Measurements from ENCODE around the gene OR1E2.

The OR1E2 gene

GRCh38 chr17:3433741-3434140, at the start of gene OR1E2:
OR1E2 (minus strand) TSS chr17:3433841; CDS start chr17:3433841, 0 bp downstream.
- no peaks in the 10 kb centered on the region for H3K9me3 ChIP-seq (ENCODE audit: control insufficient read depth, insufficient read depth, low read length)
- H3K79me2 ChIP-seq (ENCODE audit: control insufficient read depth, low read length) = no peaks in the 10 kb centered on the region
- H3K4me1 ChIP-seq (ENCODE audit: control insufficient read depth, low read length) = no peaks in the 10 kb centered on the region
- H3F3A ChIP-seq (ENCODE audit: control insufficient read depth, insufficient read depth) = no peaks in the 10 kb centered on the region
- no peaks in the 10 kb centered on the region for H3K27me3 ChIP-seq (ENCODE audit: control insufficient read depth, low read length)
- H3K4me3 ChIP-seq (ENCODE audit: low read length) = no peak within 1 kb of the TSS
- no peak within 1 kb of the TSS for H3K27ac ChIP-seq (ENCODE audit: low read depth, low read length)
- no peaks in the 10 kb centered on the region for H3K9me2 ChIP-seq (replicated peaks; ENCODE audit: control insufficient read depth, low read length)
- no peak within 1 kb of the TSS for H3K4me2 ChIP-seq (ENCODE audit: low read length)
- TF ChIP-seq CTCF (IDR thresholded peaks at IDR 0.05; ENCODE audit: low read depth, low read length, poor library complexity, severe bottlenecking) (no peak), EZH2phosphoT487 (IDR thresholded peaks at IDR 0.05; ENCODE audit: borderline replicate concordance, low read length) (no peak)
- H4K20me1 ChIP-seq (ENCODE audit: control insufficient read depth, insufficient read depth, low read depth, low read length) = no peaks in the 10 kb centered on the region
- no peaks in the 10 kb centered on the region for H3K36me3 ChIP-seq (ENCODE audit: control insufficient read depth, low read length)

GRCh38 chr17:3482852-3483251, 49.2 kb upstream of the OR1E2 start:
- Histone ChIP-seq H3F3A (ENCODE audit: control insufficient read depth, insufficient read depth) (no peaks in the 10 kb centered on the region), H3K4me1 (ENCODE audit: control insufficient read depth, low read length) (no peaks in the 10 kb centered on the region), H3K4me3 (ENCODE audit: low read length) (no peak overlapping the region), H3K4me2 (ENCODE audit: low read length) (no peak overlapping the region), H3K9me2 (replicated peaks; ENCODE audit: control insufficient read depth, low read length) (no peaks in the 10 kb centered on the region), H3K79me2 (ENCODE audit: control insufficient read depth, low read length) (no peaks in the 10 kb centered on the region), H4K20me1 (ENCODE audit: control insufficient read depth, insufficient read depth, low read depth, low read length) (no peaks in the 10 kb centered on the region), H3K27me3 (ENCODE audit: control insufficient read depth, low read length) (peaks cover 30% of the 10 kb centered on the region), H3K27ac (ENCODE audit: low read depth, low read length) (no peak overlapping the region), H3K36me3 (ENCODE audit: control insufficient read depth, low read length) (no peaks in the 10 kb centered on the region), H3K9me3 (ENCODE audit: control insufficient read depth, insufficient read depth, low read length) (no peaks in the 10 kb centered on the region)
- no peak for TF ChIP-seq EZH2phosphoT487 (IDR thresholded peaks at IDR 0.05; ENCODE audit: borderline replicate concordance, low read length)
- TF ChIP-seq CTCF (IDR thresholded peaks at IDR 0.05; ENCODE audit: low read depth, low read length, poor library complexity, severe bottlenecking) = no peak

GRCh38 chr17:3479988-3480387, 46.3 kb upstream of the OR1E2 start:
- Histone ChIP-seq H3K27me3 (ENCODE audit: control insufficient read depth, low read length) (peaks cover 19% of the 10 kb centered on the region), H3K9me2 (replicated peaks; ENCODE audit: control insufficient read depth, low read length) (no peaks in the 10 kb centered on the region)
- TF ChIP-seq EZH2phosphoT487 (IDR thresholded peaks at IDR 0.05; ENCODE audit: borderline replicate concordance, low read length) (no peak), CTCF (IDR thresholded peaks at IDR 0.05; ENCODE audit: low read depth, low read length, poor library complexity, severe bottlenecking) (no peak)

More at GRCh38 chr17:3479988-3480387, 46.3 kb upstream of the OR1E2 start:
- no peaks in the 10 kb centered on the region for H3K9me3 ChIP-seq (ENCODE audit: control insufficient read depth, insufficient read depth, low read length)
- H3F3A ChIP-seq (ENCODE audit: control insufficient read depth, insufficient read depth) = no peaks in the 10 kb centered on the region
- no peaks in the 10 kb centered on the region for H3K79me2 ChIP-seq (ENCODE audit: control insufficient read depth, low read length)
- no peaks in the 10 kb centered on the region for H3K36me3 ChIP-seq (ENCODE audit: control insufficient read depth, low read length)
- H3K4me3 ChIP-seq (ENCODE audit: low read length) = no peak overlapping the region
- H3K4me1 ChIP-seq (ENCODE audit: control insufficient read depth, low read length) = no peaks in the 10 kb centered on the region
- no peaks in the 10 kb centered on the region for H4K20me1 ChIP-seq (ENCODE audit: control insufficient read depth, insufficient read depth, low read depth, low read length)
- H3K27ac ChIP-seq (ENCODE audit: low read depth, low read length) = no peak overlapping the region
- no peak overlapping the region for H3K4me2 ChIP-seq (ENCODE audit: low read length)
